Fibroblast of lung (primary cell): ENCODE results near the gene FOXK2. TPM values are rescaled to one million over a fixed set of nuclear protein-coding genes. Genes with fewer than 3 reads are reported as not detected.
A peak's percentile ranks its signal among the peaks of the same experiment; 100 is the strongest.

ENCODE experiments used
- DNase-seq, 2 donors: peaks; one replicate each; pipeline versions ENCODE4 v3.0.0 to v3.0.0-alpha.2; 2010; ENCODE audit warnings: low read depth in 2 of 2
- H2AFZ ChIP-seq: 2 replicates; pipeline ENCODE4 v1.5.1; 2012; ENCODE audit warnings: low read length, control low read depth, inconsistent platforms
- H3K27ac ChIP-seq: 2 replicates; pipeline ENCODE4 v1.5.1; 2011; ENCODE audit warnings: low read length, control low read depth; ENCODE audit not compliant: insufficient read depth
- H3K27me3 ChIP-seq: 2 replicates; pipeline ENCODE4 v1.5.1; 2011; ENCODE audit warnings: mild to moderate bottlenecking, low read length; ENCODE audit not compliant: control insufficient read depth, insufficient read depth
- H3K36me3 ChIP-seq: 2 replicates; pipeline ENCODE4 v1.5.1; 2011; ENCODE audit warnings: low read length; ENCODE audit not compliant: control insufficient read depth, insufficient read depth
- H3K4me1 ChIP-seq: 2 replicates; pipeline ENCODE4 v1.5.1; 2011; ENCODE audit warnings: low read length; ENCODE audit not compliant: control insufficient read depth, insufficient read depth; ENCODE audit errors: extremely low read depth
- H3K4me2 ChIP-seq: 2 replicates; pipeline ENCODE4 v1.5.1; 2011; ENCODE audit warnings: low read length, control low read depth; ENCODE audit not compliant: insufficient read depth; ENCODE audit errors: extremely low read depth
- H3K4me3 ChIP-seq, 4 experiments: fragments of 200-600 bp in 1 of 4; sonication (generic) in 1 of 4; replicated peaks in 1 of 4; 2 replicates each; pipeline ENCODE4 v1.5.1; 2011 to 2016; ENCODE audit warnings: low read length in 4 of 4, low read depth in 3 of 4, mild to moderate bottlenecking in 3 of 4, control low read depth in 2 of 4, inconsistent platforms in 1 of 4, mixed read lengths in 1 of 4; ENCODE audit not compliant: insufficient read depth in 1 of 4; ENCODE audit errors: control extremely low read depth in 1 of 4
- H3K79me2 ChIP-seq: 2 replicates; pipeline ENCODE4 v1.5.1; 2012; ENCODE audit warnings: mild to moderate bottlenecking, low read length, inconsistent platforms; ENCODE audit not compliant: control insufficient read depth, insufficient read depth
- H3K9ac ChIP-seq: 2 replicates; pipeline ENCODE4 v1.5.1; 2011; ENCODE audit warnings: mild to moderate bottlenecking, low read length, control low read depth; ENCODE audit not compliant: insufficient read depth
- H3K9me3 ChIP-seq: 2 replicates; pipeline ENCODE4 v1.5.1; 2012; ENCODE audit warnings: low read depth, low read length; ENCODE audit not compliant: control insufficient read depth, insufficient read depth
- H4K20me1 ChIP-seq: 2 replicates; pipeline ENCODE4 v1.5.1; 2011; ENCODE audit warnings: low read length; ENCODE audit not compliant: control insufficient read depth, insufficient read depth; ENCODE audit errors: extremely low read depth
- CTCF ChIP-seq, 2 donors: IDR thresholded peaks in 1 of 2; conservative IDR thresholded peaks in 1 of 2; 1 replicate in 1 of 2; 2 replicates in 1 of 2; pipeline ENCODE4 v1.5.1; 2011 to 2012; ENCODE audit warnings: low read length in 2 of 2, control low read depth in 1 of 2, inconsistent platforms in 1 of 2, low read depth in 1 of 2, mild to moderate bottlenecking in 1 of 2
- EZH2 ChIP-seq: IDR thresholded peaks from 2 replicates; pipeline ENCODE4 v1.5.1; 2012; ENCODE audit warnings: low read length, control low read depth, mild to moderate bottlenecking; ENCODE audit errors: missing control alignments
- polyA plus RNA-seq, 2 donors: library from polyadenylated mRNA; depleted of rRNA in 1 of 2; stranded (reverse) in 1 of 2; unstranded in 1 of 2; fragments of >200 nt; gene quantifications; 2 replicates each; pipeline ENCODE4 v1.2.1, GENCODE V29; 2011 to 2012; ENCODE audit warnings: missing spikeins in 1 of 2
- total RNA-seq: library from RNA; depleted of rRNA; stranded (reverse); fragments of >200 nt; gene quantifications from 2 replicates; pipeline ENCODE4 v1.2.1, GENCODE V29; 2014

Gene FOXK2
- total and polyA plus RNA-seq, 2 donors (not counting 1 experiment from before 2014, with no cell fraction given), result 23.5 to 33.2 TPM

GRCh38 chr17:82602487-82602886 lies 83.0 kb downstream of the FOXK2 start:
- Histone ChIP-seq H3K4me1 (no peaks in the 10 kb centered on the region), H3K9ac (no peak overlapping the region), H3K27ac (no peak overlapping the region), H3K4me3 (no peak overlapping the region), H3K9me3 (no peaks in the 10 kb centered on the region), H3K79me2 (no peaks in the 10 kb centered on the region), H3K27me3 (no peaks in the 10 kb centered on the region), H3K36me3 (peaks cover 27% of the 10 kb centered on the region), H4K20me1 (no peaks in the 10 kb centered on the region), H3K4me2 (no peak overlapping the region), H2AFZ (no peak overlapping the region)
- DNase-seq, result no peak
- TF ChIP-seq CTCF (conservative IDR thresholded peaks at IDR 0.05 in 1 of 2, IDR thresholded peaks at IDR 0.05 in 1 of 2; ENCODE audit: low read depth in 1 of 2, low read length in 2 of 2), result no peak
- no peak for TF ChIP-seq EZH2

GRCh38 chr17:82602986-82603710 lies 83.6 kb downstream of the FOXK2 start:
- no peak overlapping the region for H2AFZ ChIP-seq
- H3K4me2 ChIP-seq, result no peak overlapping the region
- no peak overlapping the region for H3K9ac ChIP-seq
- no peaks in the 10 kb centered on the region for H3K79me2 ChIP-seq
- no peaks in the 10 kb centered on the region for H3K9me3 ChIP-seq
- peaks cover 28% of the 10 kb centered on the region for H3K36me3 ChIP-seq
- no peak overlapping the region for H3K4me3 ChIP-seq
- no peaks in the 10 kb centered on the region for H4K20me1 ChIP-seq
- no peaks in the 10 kb centered on the region for H3K4me1 ChIP-seq
- no peak for TF ChIP-seq CTCF (conservative IDR thresholded peaks at IDR 0.05 in 1 of 2, IDR thresholded peaks at IDR 0.05 in 1 of 2; ENCODE audit: low read depth in 1 of 2, low read length in 2 of 2)
- no peak for TF ChIP-seq EZH2
- H3K27me3 ChIP-seq, result no peaks in the 10 kb centered on the region
- H3K27ac ChIP-seq, result no peak overlapping the region
- DNase-seq, result peak in 1 of 2 donors; percentile 43

GRCh38 chr17:82603981-82604448 lies 84.5 kb downstream of the FOXK2 start:
- no peak overlapping the region for H3K4me3 ChIP-seq
- H3K27ac ChIP-seq, result no peak overlapping the region
- DNase-seq, result peak; percentile 28 to 45
- H3K36me3 ChIP-seq, result peaks cover 22% of the 10 kb centered on the region
- H3K9ac ChIP-seq, result no peak overlapping the region
- H2AFZ ChIP-seq, result no peak overlapping the region
- H3K9me3 ChIP-seq, result no peaks in the 10 kb centered on the region
- H3K4me1 ChIP-seq, result no peaks in the 10 kb centered on the region
- TF ChIP-seq EZH2 (no peak), CTCF (conservative IDR thresholded peaks at IDR 0.05 in 1 of 2, IDR thresholded peaks at IDR 0.05 in 1 of 2; ENCODE audit: low read depth in 1 of 2, low read length in 2 of 2) (no peak)
- no peaks in the 10 kb centered on the region for H3K27me3 ChIP-seq
- no peaks in the 10 kb centered on the region for H3K79me2 ChIP-seq
- no peak overlapping the region for H3K4me2 ChIP-seq
- H4K20me1 ChIP-seq, result no peaks in the 10 kb centered on the region
